HepG2 (cell line): Measurements from ENCODE around the gene EMP2. TPM values are rescaled to one million over a fixed set of nuclear protein-coding genes. Genes with fewer than 3 reads are reported as not detected.

Source experiments
- ARID3A ChIP-seq: IDR thresholded peaks from 2 replicates; pipeline ENCODE4 v1.6.1; 2012; ENCODE audit warnings: low read depth, low read length, improper control_type of control experiment
- ATAD3A ChIP-seq: sonication (generic); formaldehyde crosslinking; IDR thresholded peaks from 2 replicates; pipeline ENCODE4 v1.4.0; 2020; ENCODE audit warnings: missing genetic modification reagents
- CTCF ChIP-seq: sonication (generic); formaldehyde crosslinking; IDR thresholded peaks from 2 replicates; pipeline ENCODE4 v1.5.0; 2020; ENCODE audit warnings: mild to moderate bottlenecking, missing genetic modification reagents, moderate library complexity
- DPF2 ChIP-seq: sonication (generic); formaldehyde crosslinking; IDR thresholded peaks from 2 replicates; pipeline ENCODE4 v1.4.0; 2020; ENCODE audit warnings: mild to moderate bottlenecking, low read depth, missing genetic modification reagents, borderline replicate concordance
- FOSL2 ChIP-seq: sonication (generic); formaldehyde crosslinking; IDR thresholded peaks from 2 replicates; pipeline ENCODE4 v1.4.0; 2020; ENCODE audit warnings: missing genetic modification reagents
- IKZF5 ChIP-seq: IDR thresholded peaks from 2 replicates; pipeline ENCODE4 v1.6.1; 2018; ENCODE audit warnings: missing genetic modification reagents, mild to moderate bottlenecking, missing compliant biosample characterization
- MATR3 ChIP-seq: sonication (generic); formaldehyde crosslinking; IDR thresholded peaks from 2 replicates; pipeline ENCODE4 v1.4.0; 2020; ENCODE audit warnings: missing genetic modification reagents
- MLLT10 ChIP-seq: sonication (generic); formaldehyde crosslinking; IDR thresholded peaks from 2 replicates; pipeline ENCODE4 v1.4.0; 2020; ENCODE audit warnings: missing genetic modification reagents
- MYC ChIP-seq: sonication (generic); formaldehyde crosslinking; IDR thresholded peaks from 2 replicates; pipeline ENCODE4 v1.9.0; 2021; ENCODE audit warnings: missing genetic modification reagents, borderline replicate concordance
- PAX8 ChIP-seq: sonication (generic); formaldehyde crosslinking; IDR thresholded peaks from 2 replicates; pipeline ENCODE4 v1.8.0; 2022; ENCODE audit warnings: mild to moderate bottlenecking, missing genetic modification reagents, borderline replicate concordance
- POGZ ChIP-seq: sonication (generic); formaldehyde crosslinking; IDR thresholded peaks from 2 replicates; pipeline ENCODE4 v1.4.0; 2020; ENCODE audit warnings: mild to moderate bottlenecking, missing genetic modification reagents
- RXRB ChIP-seq: IDR thresholded peaks from 2 replicates; pipeline ENCODE4 v1.6.1; 2016; ENCODE audit warnings: borderline replicate concordance, missing genetic modification reagents, missing compliant biosample characterization
- ZNF232 ChIP-seq: sonication (generic); formaldehyde crosslinking; IDR thresholded peaks from 2 replicates; pipeline ENCODE4 v1.4.0; 2020; ENCODE audit warnings: missing genetic modification reagents, borderline replicate concordance
- ZNF510 ChIP-seq: sonication (generic); formaldehyde crosslinking; IDR thresholded peaks from 2 replicates; pipeline ENCODE4 v1.4.0; 2020; ENCODE audit warnings: low read depth, mild to moderate bottlenecking, missing genetic modification reagents
- ZNF687 ChIP-seq: sonication (generic); formaldehyde crosslinking; IDR thresholded peaks from 2 replicates; pipeline ENCODE4 v1.5.1; 2020; ENCODE audit warnings: mild to moderate bottlenecking, missing genetic modification reagents, moderate library complexity
- ZNF703 ChIP-seq: sonication (generic); formaldehyde crosslinking; IDR thresholded peaks from 2 replicates; pipeline ENCODE4 v1.5.1; 2020; ENCODE audit warnings: missing genetic modification reagents, mild to moderate bottlenecking, moderate library complexity, borderline replicate concordance
- ZSCAN9 ChIP-seq: IDR thresholded peaks from 2 replicates; pipeline ENCODE4 v1.6.1; 2016; ENCODE audit warnings: borderline replicate concordance
- polyA plus RNA-seq, 8 experiments: library from polyadenylated mRNA; depleted of rRNA in 3 of 8; stranded (reverse) in 7 of 8; unstranded in 1 of 8; fragments of >200 nt; fragmentation: Illumina TruSeq in 4 of 8; extraction: Trizol in 4 of 8; gene quantifications; 2 replicates each; pipeline versions ENCODE4 v1.2.1 to v1.2.3, GENCODE V29; 2011 to 2016; ENCODE audit warnings: low read depth in 4 of 8, missing spikeins in 1 of 8, mixed read lengths in 1 of 8; ENCODE audit not compliant: insufficient read depth in 1 of 8
- total RNA-seq, 5 experiments: library from RNA; depleted of rRNA; stranded (reverse); fragments of >200 nt; fragmentation: Illumina TruSeq; extraction: Trizol; gene quantifications; 2 replicates each; pipeline ENCODE4 v1.2.3, GENCODE V29; 2016; ENCODE audit warnings: low read depth in 1 of 5

EMP2 gene
- total and polyA plus RNA-seq, 2 of the 13 experiments (the other 11 are each of a cell fraction or from before 2014, with no cell fraction given), result 24.6 to 91.2 TPM

- TF ChIP-seq ARID3A (no peak), ZNF703 (no peak), FOSL2 (peak; percentile 41; the same call in 1 of the 2 replicates), RXRB (CRISPR knock-in tag) (peak; percentile 63; the same call in 1 of the 2 replicates), MATR3 (peak; percentile 77; the same call in 1 of the 2 replicates), PAX8 (CRISPR knock-in tag) (0 out of 2 replicates have a peak, but pooled peaks have one; percentile 91), ZSCAN9 (peak; percentile 64; the same call in 1 of the 2 replicates), DPF2 (CRISPR knock-in tag) (peak; percentile 45; the same call in 1 of the 2 replicates), ZNF687 (CRISPR knock-in tag) (peak; percentile 97), POGZ (CRISPR knock-in tag) (peak; percentile 59), ZNF232 (peak; percentile 72), IKZF5 (CRISPR knock-in tag) (no peak; the same call in none of the 2 replicates), MLLT10 (CRISPR knock-in tag) (no peak), CTCF (CRISPR knock-in tag) (peak; percentile 97), MYC (CRISPR knock-in tag) (peak; percentile 78; the same call in 1 of the 2 replicates), ATAD3A (CRISPR knock-in tag) (peak; percentile 22; the same call in 1 of the 2 replicates), ZNF510 (CRISPR knock-in tag) (peak; percentile 88; the same call in 1 of the 2 replicates)
These were observed at the start of gene EMP2 (continued) for GRCh38 chr16:10579965-10580882.
